Liver (tissue), 9 donors: ENCODE results near the gene IARS2. TPM values are rescaled to one million over a fixed set of nuclear protein-coding genes. Genes with fewer than 3 reads are reported as not detected.
"Not testable (repeated sequence)": the region's sequence is repeated elsewhere in the genome, so short reads cannot be mapped to it uniquely, and the experiment has no call there.

Experiments used
- DNase-seq: peaks from one replicate; pipeline ENCODE4 v3.0.0-alpha.2; 2017; ENCODE audit warnings: low spot score
- H3K27ac ChIP-seq, 2 donors: one replicate each; pipeline ENCODE4 v1.7.0; 2013; ENCODE audit warnings: inconsistent platforms in 2 of 2, low read length in 2 of 2, control low read depth in 1 of 2, low read depth in 1 of 2, mild to moderate bottlenecking in 1 of 2
- H3K27me3 ChIP-seq, 4 donors: one replicate each; pipeline versions ENCODE4 v1.6.1 to v1.7.0; 2013; ENCODE audit warnings: low read length in 3 of 4, inconsistent platforms in 1 of 4, mild to moderate bottlenecking in 1 of 4, moderate library complexity in 1 of 4; ENCODE audit not compliant: control insufficient read depth in 4 of 4, insufficient read depth in 4 of 4
- H3K36me3 ChIP-seq, 4 donors: one replicate each; pipeline versions ENCODE4 v1.6.1 to v1.7.0; 2013; ENCODE audit warnings: low read length in 3 of 4, mild to moderate bottlenecking in 3 of 4, low read depth in 1 of 4, moderate library complexity in 1 of 4; ENCODE audit not compliant: control insufficient read depth in 4 of 4, insufficient read depth in 3 of 4
- H3K4me1 ChIP-seq, 4 donors: one replicate each; pipeline versions ENCODE4 v1.6.1 to v1.7.0; 2013; ENCODE audit warnings: low read length in 3 of 4, mild to moderate bottlenecking in 3 of 4, moderate library complexity in 1 of 4; ENCODE audit not compliant: control insufficient read depth in 4 of 4, insufficient read depth in 4 of 4
- H3K4me3 ChIP-seq, 3 donors: one replicate each; pipeline versions ENCODE4 v1.6.1 to v1.7.0; 2013; ENCODE audit warnings: low read length in 3 of 3, control low read depth in 1 of 3, low read depth in 1 of 3, mild to moderate bottlenecking in 1 of 3
- H3K9ac ChIP-seq, 2 donors: one replicate each; pipeline ENCODE4 v1.7.0; 2013; ENCODE audit warnings: low read length in 2 of 2, mild to moderate bottlenecking in 2 of 2, moderate library complexity in 2 of 2, control low read depth in 1 of 2, low read depth in 1 of 2
- H3K9me3 ChIP-seq, 4 donors: one replicate each; pipeline versions ENCODE4 v1.6.1 to v1.7.0; 2013; ENCODE audit warnings: low read length in 3 of 4; ENCODE audit not compliant: control insufficient read depth in 4 of 4
- EGR1 ChIP-seq, 2 donors: IDR thresholded peaks; 2 replicates each; pipeline ENCODE4 v1.6.1; 2016 to 2018; ENCODE audit warnings: antibody characterized with exemption in 2 of 2, low read depth in 2 of 2
- FOXA1 ChIP-seq: IDR thresholded peaks from 2 replicates; pipeline ENCODE4 v1.6.1; 2016; ENCODE audit warnings: antibody characterized with exemption
- GABPA ChIP-seq, 2 donors: IDR thresholded peaks in 1 of 2; conservative IDR thresholded peaks in 1 of 2; 2 replicates each; pipeline ENCODE4 v1.6.1; 2016; ENCODE audit warnings: antibody characterized with exemption in 2 of 2, mild to moderate bottlenecking in 1 of 2, moderate library complexity in 1 of 2
- HNF4A ChIP-seq, 2 donors: conservative IDR thresholded peaks; 2 replicates each; pipeline ENCODE4 v1.6.1; 2016; ENCODE audit warnings: antibody characterized with exemption in 2 of 2, mild to moderate bottlenecking in 2 of 2
- HNF4G ChIP-seq: IDR thresholded peaks from 2 replicates; pipeline ENCODE4 v1.6.1; 2016; ENCODE audit warnings: antibody characterized with exemption
- JUND ChIP-seq, 2 donors: IDR thresholded peaks; 2 replicates each; pipeline ENCODE4 v1.6.1; 2016; ENCODE audit warnings: antibody characterized with exemption in 2 of 2
- NR2F2 ChIP-seq: IDR thresholded peaks from 2 replicates; pipeline ENCODE4 v1.6.1; 2016; ENCODE audit warnings: antibody characterized with exemption
- RAD21 ChIP-seq, 2 donors: IDR thresholded peaks; 2 replicates each; pipeline ENCODE4 v1.6.1; 2016; ENCODE audit warnings: antibody characterized with exemption in 2 of 2, mild to moderate bottlenecking in 2 of 2
- RXRA ChIP-seq, 2 donors: IDR thresholded peaks; 2 replicates each; pipeline ENCODE4 v1.6.1; 2017 to 2018; ENCODE audit warnings: antibody characterized with exemption in 2 of 2, mild to moderate bottlenecking in 1 of 2
- SP1 ChIP-seq: IDR thresholded peaks from 2 replicates; pipeline ENCODE4 v1.6.1; 2018; ENCODE audit warnings: antibody characterized with exemption, mild to moderate bottlenecking
- TAF1 ChIP-seq: conservative IDR thresholded peaks from 2 replicates; pipeline ENCODE4 v1.6.1; 2016; ENCODE audit warnings: antibody characterized with exemption, mild to moderate bottlenecking
- YY1 ChIP-seq: IDR thresholded peaks from 2 replicates; pipeline ENCODE4 v1.6.1; 2016; ENCODE audit warnings: antibody characterized with exemption, mild to moderate bottlenecking
- WGBS: extraction: QIAGEN DNeasy Blood & Tissue Kit; methylation state at CpG from one replicate; pipeline ENCODE4 v1.1.7; 2013; 5-methylcytosine and 5-hydroxymethylcytosine counted together
- polyA plus RNA-seq, 2 donors: library from polyadenylated mRNA; stranded (reverse) in 1 of 2; unstranded in 1 of 2; fragments of 200-250 nt in 1 of 2; fragments of >200 nt in 1 of 2; fragmentation: Nextera tagmentation in 1 of 2; extraction: Ambion mirVana in 1 of 2; gene quantifications; one replicate each; pipeline versions ENCODE4 v1.2.1 to v1.2.3, GENCODE V29; 2013 to 2015
- total RNA-seq, 2 donors: library from RNA; depleted of rRNA; stranded (reverse); fragments of >200 nt; gene quantifications; one replicate each; pipeline ENCODE4 v1.2.3, GENCODE V29; 2014
- TF ChIP-seq, protein P1 (sequence below): IDR thresholded peaks from 2 replicates; pipeline ENCODE4 v1.6.1; 2016; ENCODE audit warnings: antibody characterized with exemption
- TF ChIP-seq, protein P2 (sequence below): IDR thresholded peaks from 2 replicates; pipeline ENCODE4 v1.6.1; 2016; ENCODE audit warnings: antibody characterized with exemption
- TF ChIP-seq, protein P3 (sequence below): IDR thresholded peaks from 2 replicates; pipeline ENCODE4 v1.6.1; 2016; ENCODE audit warnings: antibody characterized with exemption
- TF ChIP-seq, protein P4 (sequence below): IDR thresholded peaks from 2 replicates; pipeline ENCODE4 v1.6.1; 2016; ENCODE audit warnings: antibody characterized with exemption, mild to moderate bottlenecking
- donor health status: healthy.
- donor health status: healthy.
- donor health status: healthy.
- donor health status: healthy.
- donor health status: healthy.

IARS2 gene
- total and polyA plus RNA-seq, 4 donors: 31.8 to 53.8 (median 44.2) TPM

DNA sequence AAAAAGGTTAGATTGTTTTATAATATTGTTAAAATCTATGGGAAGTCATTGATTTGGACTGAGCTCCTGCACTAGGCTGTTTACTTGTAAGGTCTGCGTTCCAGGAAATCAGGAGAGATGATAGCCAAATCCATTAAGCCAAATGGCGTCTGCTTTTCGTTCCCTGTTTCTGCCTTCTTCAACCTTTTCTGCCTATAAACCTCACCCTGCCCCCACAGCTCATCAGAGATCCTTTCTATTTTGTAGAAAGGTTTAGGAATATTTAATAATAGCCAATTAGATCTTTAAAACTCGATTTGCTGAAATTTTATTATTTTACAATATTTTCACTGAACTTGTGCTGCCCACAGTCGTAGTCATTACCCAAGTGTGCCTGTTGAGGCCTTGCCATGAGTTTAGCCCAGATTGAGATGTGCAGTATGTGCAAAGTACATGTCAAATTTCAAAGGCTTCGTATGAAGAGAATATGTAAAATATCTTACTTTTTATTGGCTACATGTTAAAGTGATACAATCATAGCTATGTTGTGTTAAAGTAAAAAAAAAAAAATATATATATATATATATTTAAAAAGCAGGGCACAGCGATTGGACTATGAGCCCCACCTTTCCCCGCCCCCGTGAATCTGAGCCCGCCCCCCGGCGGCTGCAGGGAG, 444 bp upstream of the IARS2 start (continued):
- TF ChIP-seq, protein P1, sequence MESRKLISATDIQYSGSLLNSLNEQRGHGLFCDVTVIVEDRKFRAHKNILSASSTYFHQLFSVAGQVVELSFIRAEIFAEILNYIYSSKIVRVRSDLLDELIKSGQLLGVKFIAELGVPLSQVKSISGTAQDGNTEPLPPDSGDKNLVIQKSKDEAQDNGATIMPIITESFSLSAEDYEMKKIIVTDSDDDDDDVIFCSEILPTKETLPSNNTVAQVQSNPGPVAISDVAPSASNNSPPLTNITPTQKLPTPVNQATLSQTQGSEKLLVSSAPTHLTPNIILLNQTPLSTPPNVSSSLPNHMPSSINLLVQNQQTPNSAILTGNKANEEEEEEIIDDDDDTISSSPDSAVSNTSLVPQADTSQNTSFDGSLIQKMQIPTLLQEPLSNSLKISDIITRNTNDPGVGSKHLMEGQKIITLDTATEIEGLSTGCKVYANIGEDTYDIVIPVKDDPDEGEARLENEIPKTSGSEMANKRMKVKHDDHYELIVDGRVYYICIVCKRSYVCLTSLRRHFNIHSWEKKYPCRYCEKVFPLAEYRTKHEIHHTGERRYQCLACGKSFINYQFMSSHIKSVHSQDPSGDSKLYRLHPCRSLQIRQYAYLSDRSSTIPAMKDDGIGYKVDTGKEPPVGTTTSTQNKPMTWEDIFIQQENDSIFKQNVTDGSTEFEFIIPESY: no peak
- no peak for TF ChIP-seq RAD21 (IDR thresholded peaks at IDR 0.05)
- peak; percentile 48 for TF ChIP-seq YY1
- TF ChIP-seq RXRA (IDR thresholded peaks at IDR 0.05): no peak
- TF ChIP-seq TAF1: no peak
- peak; percentile 9 for TF ChIP-seq SP1
- no peak for TF ChIP-seq EGR1 (IDR thresholded peaks at IDR 0.05; ENCODE audit: low read depth in 2 of 2)
- TF ChIP-seq, protein P2, sequence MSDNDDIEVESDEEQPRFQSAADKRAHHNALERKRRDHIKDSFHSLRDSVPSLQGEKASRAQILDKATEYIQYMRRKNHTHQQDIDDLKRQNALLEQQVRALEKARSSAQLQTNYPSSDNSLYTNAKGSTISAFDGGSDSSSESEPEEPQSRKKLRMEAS: no peak
- no peak for TF ChIP-seq HNF4G
- no peak for TF ChIP-seq JUND (IDR thresholded peaks at IDR 0.05)
- TF ChIP-seq, protein P3, sequence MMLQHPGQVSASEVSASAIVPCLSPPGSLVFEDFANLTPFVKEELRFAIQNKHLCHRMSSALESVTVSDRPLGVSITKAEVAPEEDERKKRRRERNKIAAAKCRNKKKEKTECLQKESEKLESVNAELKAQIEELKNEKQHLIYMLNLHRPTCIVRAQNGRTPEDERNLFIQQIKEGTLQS: no peak

DNA sequence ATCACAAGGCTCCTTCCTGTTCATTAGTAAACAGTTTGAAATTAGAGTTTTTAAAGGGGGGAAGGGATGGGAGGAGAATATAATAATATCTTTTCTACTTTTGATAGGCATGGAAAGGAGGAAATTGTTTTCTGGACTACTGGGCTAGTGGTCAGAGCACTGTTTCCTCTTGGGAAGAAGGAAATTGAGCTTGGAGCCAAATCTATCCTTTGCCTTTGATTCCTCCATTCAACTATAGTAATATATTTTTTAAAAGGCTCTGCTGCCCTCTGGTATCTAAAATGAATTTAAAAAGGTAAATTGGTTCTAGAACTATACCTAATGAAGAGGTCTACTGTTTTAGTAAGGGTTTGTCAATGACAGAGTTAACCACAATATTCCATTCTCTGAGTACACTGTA, 5.9 kb downstream of the IARS2 start:
- no peak for TF ChIP-seq NR2F2
- no peak for TF ChIP-seq YY1
- no peak for TF ChIP-seq JUND (IDR thresholded peaks at IDR 0.05)
- TF ChIP-seq SP1: no peak
- no peak for TF ChIP-seq HNF4A (conservative IDR thresholded peaks at IDR 0.05)
- no peak for TF ChIP-seq FOXA1
- TF ChIP-seq GABPA (IDR thresholded peaks at IDR 0.05 in 1 of 2, conservative IDR thresholded peaks at IDR 0.05 in 1 of 2): no peak
- TF ChIP-seq EGR1 (IDR thresholded peaks at IDR 0.05; ENCODE audit: low read depth in 2 of 2): no peak
- TF ChIP-seq, protein P2: no peak
- TF ChIP-seq TAF1: no peak
- TF ChIP-seq, protein P4, sequence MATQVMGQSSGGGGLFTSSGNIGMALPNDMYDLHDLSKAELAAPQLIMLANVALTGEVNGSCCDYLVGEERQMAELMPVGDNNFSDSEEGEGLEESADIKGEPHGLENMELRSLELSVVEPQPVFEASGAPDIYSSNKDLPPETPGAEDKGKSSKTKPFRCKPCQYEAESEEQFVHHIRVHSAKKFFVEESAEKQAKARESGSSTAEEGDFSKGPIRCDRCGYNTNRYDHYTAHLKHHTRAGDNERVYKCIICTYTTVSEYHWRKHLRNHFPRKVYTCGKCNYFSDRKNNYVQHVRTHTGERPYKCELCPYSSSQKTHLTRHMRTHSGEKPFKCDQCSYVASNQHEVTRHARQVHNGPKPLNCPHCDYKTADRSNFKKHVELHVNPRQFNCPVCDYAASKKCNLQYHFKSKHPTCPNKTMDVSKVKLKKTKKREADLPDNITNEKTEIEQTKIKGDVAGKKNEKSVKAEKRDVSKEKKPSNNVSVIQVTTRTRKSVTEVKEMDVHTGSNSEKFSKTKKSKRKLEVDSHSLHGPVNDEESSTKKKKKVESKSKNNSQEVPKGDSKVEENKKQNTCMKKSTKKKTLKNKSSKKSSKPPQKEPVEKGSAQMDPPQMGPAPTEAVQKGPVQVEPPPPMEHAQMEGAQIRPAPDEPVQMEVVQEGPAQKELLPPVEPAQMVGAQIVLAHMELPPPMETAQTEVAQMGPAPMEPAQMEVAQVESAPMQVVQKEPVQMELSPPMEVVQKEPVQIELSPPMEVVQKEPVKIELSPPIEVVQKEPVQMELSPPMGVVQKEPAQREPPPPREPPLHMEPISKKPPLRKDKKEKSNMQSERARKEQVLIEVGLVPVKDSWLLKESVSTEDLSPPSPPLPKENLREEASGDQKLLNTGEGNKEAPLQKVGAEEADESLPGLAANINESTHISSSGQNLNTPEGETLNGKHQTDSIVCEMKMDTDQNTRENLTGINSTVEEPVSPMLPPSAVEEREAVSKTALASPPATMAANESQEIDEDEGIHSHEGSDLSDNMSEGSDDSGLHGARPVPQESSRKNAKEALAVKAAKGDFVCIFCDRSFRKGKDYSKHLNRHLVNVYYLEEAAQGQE: no peak
- TF ChIP-seq, protein P1: no peak
- H3K9me3 ChIP-seq: no peaks in the 10 kb centered on the region
- peaks cover 2 to 10% (median 7%) of the 10 kb centered on the region in 4 donors for H3K4me1 ChIP-seq
- H3K36me3 ChIP-seq: peaks cover 12 to 37% (median 32%) of the 10 kb centered on the region in 4 donors
- DNase-seq: no peak
- no peak overlapping the region for H3K9ac ChIP-seq
- no peak overlapping the region for H3K4me3 ChIP-seq
- H3K27me3 ChIP-seq: no peaks in the 10 kb centered on the region
- H3K27ac ChIP-seq: no peak overlapping the region

DNA sequence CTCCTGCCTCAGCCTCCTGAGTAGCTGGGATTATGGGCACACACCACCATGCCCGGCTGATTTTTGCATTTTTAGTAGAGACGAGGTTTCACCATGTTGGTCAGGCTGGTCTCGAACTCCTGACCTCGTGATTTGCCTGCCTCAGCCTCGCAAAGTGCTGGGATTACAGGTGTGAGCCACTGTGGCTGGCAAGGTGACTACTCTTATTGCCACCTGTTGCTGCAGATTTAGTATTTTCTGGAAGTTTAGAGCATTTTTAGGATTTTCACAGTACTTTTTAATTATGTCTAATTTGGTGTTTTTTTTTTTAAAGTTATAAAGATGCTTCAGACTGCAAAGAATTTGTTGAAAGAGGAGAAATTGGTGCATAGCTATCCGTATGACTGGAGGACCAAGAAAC, 16.5 kb downstream of the IARS2 start:
- not testable (repeated sequence) for H3K9me3 ChIP-seq, H3K27ac ChIP-seq, H3K4me1 ChIP-seq, H3K9ac ChIP-seq, H3K27me3 ChIP-seq, H3K4me3 ChIP-seq, DNase-seq
- 95% methylated on average over 6 of the region's 6 CpGs for WGBS
- peaks cover 5 to 40% (median 34%) of the 10 kb centered on the region in 4 donors for H3K36me3 ChIP-seq

DNA sequence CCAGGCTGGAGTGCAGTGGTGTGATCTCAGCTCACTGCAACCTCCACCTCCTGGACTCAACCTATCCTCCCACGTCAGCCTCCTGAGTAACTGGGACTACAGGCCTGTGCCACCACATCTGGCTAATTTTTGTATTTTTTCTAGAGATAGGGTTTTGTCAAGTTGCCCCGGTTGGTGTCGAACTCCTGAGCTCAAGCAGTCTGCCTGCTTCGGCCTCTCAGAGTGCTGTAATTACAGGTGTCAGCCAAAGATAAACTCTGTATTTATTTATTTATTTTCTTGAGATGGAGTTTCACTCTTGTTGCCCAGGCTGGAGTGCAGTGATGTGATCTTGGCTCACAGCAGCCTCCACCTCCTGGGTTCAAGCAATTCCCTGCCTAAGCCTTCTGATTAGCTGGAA, 18.7 kb downstream of the IARS2 start:
- H3K36me3 ChIP-seq: peaks cover 5 to 32% (median 22%) of the 10 kb centered on the region in 4 donors
- not testable (repeated sequence) for H3K4me1 ChIP-seq, H3K27me3 ChIP-seq, H3K27ac ChIP-seq, H3K9me3 ChIP-seq, H3K9ac ChIP-seq, DNase-seq, H3K4me3 ChIP-seq
- 99% methylated on average over 4 of the region's 4 CpGs for WGBS
